DOHH2 (cell line): ENCODE data around the gene RRP1B.

Source experiments
- CTCF ChIP-seq: fragments of 200-600 bp; sonication (generic); IDR thresholded peaks from one replicate; pipeline ENCODE4 v1.5.1; 2014; ENCODE audit warnings: antibody characterized with exemption, mild to moderate bottlenecking, low read depth, low read length; ENCODE audit not compliant: poor library complexity, severe bottlenecking
- EZH2phosphoT487 ChIP-seq: fragments of 200-600 bp; sonication (generic); IDR thresholded peaks from 2 replicates; pipeline ENCODE4 v1.6.1; 2017; ENCODE audit warnings: borderline replicate concordance, mild to moderate bottlenecking, antibody characterized with exemption, low read length, moderate library complexity, mixed read lengths

- no peak for TF ChIP-seq CTCF
- no peak for TF ChIP-seq EZH2phosphoT487
Observed at GRCh38 chr21:43643193-43643592, 16.2 kb upstream of the RRP1B start.
